Measurements from ENCODE around the gene SMARCAD1. TPM values are rescaled to one million over a fixed set of nuclear protein-coding genes. Genes with fewer than 3 reads are reported as not detected.
A peak's percentile ranks its signal among the peaks of the same experiment; 100 is the strongest.
"Not testable (repeated sequence)": the region's sequence is repeated elsewhere in the genome, so short reads cannot be mapped to it uniquely, and the experiment has no call there.

The SMARCAD1 gene
- total RNA-seq, 2 donors from 2014 or later, result 33.6 to 44.5 TPM

DNA sequence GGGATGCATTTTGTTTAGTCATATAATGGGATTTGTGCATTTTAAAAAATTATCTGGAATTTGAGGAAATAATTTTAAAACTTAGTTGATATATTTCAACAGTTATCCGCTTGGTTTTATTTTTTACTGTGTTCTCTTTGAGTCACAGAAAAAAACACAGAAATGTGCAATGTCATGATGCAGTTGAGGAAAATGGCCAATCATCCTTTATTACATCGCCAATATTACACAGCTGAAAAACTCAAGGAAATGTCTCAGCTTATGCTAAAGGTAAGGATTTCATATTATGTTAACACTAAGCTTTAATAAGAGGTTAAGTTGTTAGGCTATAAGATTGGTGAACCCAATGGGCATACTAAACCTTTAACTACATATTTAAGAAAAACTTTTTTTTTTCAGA is 71.1 kb downstream of the SMARCAD1 start:
- Mint-ChIP-seq H3K4me3 (no peak overlapping the region), H3K27ac (no peak overlapping the region), H3K27me3 (ENCODE audit: low read depth) (no peaks in the 10 kb centered on the region), H3K9me3 (no peaks in the 10 kb centered on the region), H3K4me1 (ENCODE audit: low read depth) (no peaks in the 10 kb centered on the region), H3K36me3 (ENCODE audit: insufficient read depth in 2 of 2) (peaks cover 2 to 36% of the 10 kb centered on the region in 2 donors)
- no peak for ATAC-seq (replicated peaks in 1 of 2)
- DNase-seq, result no peak

DNA sequence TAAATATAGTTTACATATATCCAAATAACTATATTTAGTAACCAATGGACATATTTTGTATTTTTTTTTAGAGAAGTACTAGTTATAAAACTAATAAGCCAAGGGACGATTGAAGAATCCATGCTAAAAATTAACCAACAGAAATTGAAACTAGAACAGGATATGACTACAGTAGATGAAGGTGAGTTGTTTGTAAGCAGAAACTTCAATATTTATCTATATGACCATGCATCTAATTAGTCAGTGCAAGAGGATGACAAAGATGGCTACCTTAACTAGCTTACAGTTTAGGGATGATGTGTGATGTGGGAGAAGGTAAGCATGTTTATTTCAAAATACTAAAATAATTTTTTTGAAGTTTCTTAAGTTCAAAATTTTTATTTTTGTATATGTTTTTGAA is 77.2 kb downstream of the SMARCAD1 start:
- ATAC-seq (replicated peaks in 1 of 2), result no peak
- H3K27ac Mint-ChIP-seq, result no peak overlapping the region
- H3K36me3 Mint-ChIP-seq (ENCODE audit: insufficient read depth in 2 of 2), result peaks cover 7 to 27% of the 10 kb centered on the region in 2 donors
- H3K27me3 Mint-ChIP-seq (ENCODE audit: low read depth), result no peaks in the 10 kb centered on the region
- H3K4me1 Mint-ChIP-seq (ENCODE audit: low read depth), result peaks cover 11% of the 10 kb centered on the region
- H3K4me3 Mint-ChIP-seq, result no peak overlapping the region
- no peak for DNase-seq
- no peaks in the 10 kb centered on the region for H3K9me3 Mint-ChIP-seq

DNA sequence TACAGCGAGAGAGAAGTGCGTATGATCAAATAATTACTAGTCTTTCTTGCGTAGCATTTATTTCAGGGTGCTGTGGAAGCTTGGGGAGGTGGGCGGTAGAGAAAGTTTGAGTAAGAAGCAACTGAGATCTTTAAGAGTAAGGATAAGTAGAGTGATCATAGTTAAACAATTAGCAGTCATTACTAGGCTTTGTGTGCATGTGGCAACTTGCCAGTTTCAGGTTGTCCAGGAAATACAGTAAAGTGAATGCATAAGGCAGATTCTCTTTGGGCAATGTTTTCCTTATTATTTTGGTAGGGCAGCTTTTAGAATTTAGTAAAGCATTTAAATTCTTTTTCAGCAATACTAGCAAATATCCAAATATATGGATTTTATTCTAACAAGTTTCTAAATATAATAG is 78.0 kb downstream of the SMARCAD1 start:
- Mint-ChIP-seq H3K27ac (peak overlapping the region; percentile 9), H3K9me3 (no peaks in the 10 kb centered on the region), H3K4me1 (ENCODE audit: low read depth) (peaks cover 11% of the 10 kb centered on the region), H3K27me3 (ENCODE audit: low read depth) (no peaks in the 10 kb centered on the region), H3K36me3 (ENCODE audit: insufficient read depth in 2 of 2) (peaks cover 7 to 26% of the 10 kb centered on the region in 2 donors), H3K4me3 (no peak overlapping the region)
- DNase-seq, result no peak
- no peak for ATAC-seq (replicated peaks in 1 of 2)

DNA sequence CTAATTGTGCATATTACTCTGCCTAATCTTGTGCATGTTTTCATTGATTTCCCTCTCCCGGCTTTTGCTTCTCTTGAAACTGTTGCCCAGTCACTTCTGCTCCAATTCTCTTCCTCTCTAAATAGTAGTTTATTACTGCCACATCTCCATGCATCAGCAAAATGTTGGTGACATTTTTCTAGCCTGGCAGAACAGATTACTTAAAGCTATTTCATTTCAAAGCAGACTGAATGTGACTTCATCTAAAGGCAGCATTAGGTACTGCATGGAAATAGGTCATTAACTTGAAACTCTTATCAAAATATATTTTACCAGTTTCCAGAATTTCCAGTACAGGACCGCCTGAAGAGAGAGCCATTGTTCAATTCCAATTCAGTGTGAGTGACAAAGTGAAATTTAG is 82.6 kb downstream of the SMARCAD1 start:
- DNase-seq (no peak), ATAC-seq (replicated peaks in 1 of 2) (no peak)
- no peaks in the 10 kb centered on the region for H3K27me3 Mint-ChIP-seq (ENCODE audit: low read depth)
- H3K4me3 Mint-ChIP-seq, result no peak overlapping the region
- H3K9me3 Mint-ChIP-seq, result no peaks in the 10 kb centered on the region
- H3K27ac Mint-ChIP-seq, result no peak overlapping the region
- H3K36me3 Mint-ChIP-seq (ENCODE audit: insufficient read depth in 2 of 2), result peaks cover 5 to 13% of the 10 kb centered on the region in 2 donors
- H3K4me1 Mint-ChIP-seq (ENCODE audit: low read depth), result peaks cover 5% of the 10 kb centered on the region

DNA sequence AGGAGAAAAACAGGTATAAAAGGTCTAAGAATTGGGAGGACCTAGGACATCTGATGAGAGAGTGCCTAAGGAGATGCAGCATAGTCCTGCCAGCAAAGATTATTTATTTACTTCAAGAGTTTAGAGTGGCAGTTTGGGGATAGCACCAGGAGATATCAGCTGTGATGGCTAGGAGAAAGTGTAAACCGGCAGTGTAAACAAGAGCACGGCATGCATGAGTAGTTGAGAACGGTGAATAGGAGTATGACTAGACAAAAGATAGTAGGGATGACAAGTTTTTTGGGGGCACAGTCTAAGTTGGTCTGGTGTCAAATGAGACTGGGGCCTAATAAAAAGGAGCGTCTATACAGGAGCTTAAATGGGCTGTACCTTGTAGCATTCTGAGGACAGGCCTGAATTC is 86.3 kb downstream of the SMARCAD1 start:
- H3K9me3 Mint-ChIP-seq; H3K27ac Mint-ChIP-seq; ATAC-seq (replicated peaks in 1 of 2); H3K4me1 Mint-ChIP-seq (ENCODE audit: low read depth); H3K36me3 Mint-ChIP-seq (ENCODE audit: insufficient read depth in 2 of 2); H3K4me3 Mint-ChIP-seq; H3K27me3 Mint-ChIP-seq (ENCODE audit: low read depth); DNase-seq: not testable (repeated sequence)

DNA sequence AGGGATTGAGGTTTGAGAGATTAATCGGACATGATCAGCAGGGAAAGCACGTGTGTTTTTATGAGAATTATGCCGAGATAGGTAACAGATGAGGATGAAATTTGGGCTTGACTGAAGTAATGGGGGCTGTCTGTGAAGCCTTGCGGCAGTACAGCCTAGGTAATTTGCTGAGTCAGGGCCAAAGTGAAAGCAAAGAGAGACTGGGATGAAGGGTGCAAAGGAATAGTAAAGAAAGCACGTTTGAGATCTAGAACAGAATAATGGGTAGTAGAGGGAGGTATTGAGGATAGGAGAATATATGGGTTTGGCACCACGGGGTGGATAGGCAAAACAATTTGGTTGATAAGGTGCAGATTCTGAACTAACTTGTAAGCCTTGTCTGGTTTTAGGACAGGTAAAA is 87.8 kb downstream of the SMARCAD1 start:
- H3K36me3 Mint-ChIP-seq (ENCODE audit: insufficient read depth in 2 of 2); DNase-seq; H3K27me3 Mint-ChIP-seq (ENCODE audit: low read depth); H3K4me3 Mint-ChIP-seq; ATAC-seq (replicated peaks in 1 of 2); H3K27ac Mint-ChIP-seq; H3K4me1 Mint-ChIP-seq (ENCODE audit: low read depth); H3K9me3 Mint-ChIP-seq: not testable (repeated sequence)

DNA sequence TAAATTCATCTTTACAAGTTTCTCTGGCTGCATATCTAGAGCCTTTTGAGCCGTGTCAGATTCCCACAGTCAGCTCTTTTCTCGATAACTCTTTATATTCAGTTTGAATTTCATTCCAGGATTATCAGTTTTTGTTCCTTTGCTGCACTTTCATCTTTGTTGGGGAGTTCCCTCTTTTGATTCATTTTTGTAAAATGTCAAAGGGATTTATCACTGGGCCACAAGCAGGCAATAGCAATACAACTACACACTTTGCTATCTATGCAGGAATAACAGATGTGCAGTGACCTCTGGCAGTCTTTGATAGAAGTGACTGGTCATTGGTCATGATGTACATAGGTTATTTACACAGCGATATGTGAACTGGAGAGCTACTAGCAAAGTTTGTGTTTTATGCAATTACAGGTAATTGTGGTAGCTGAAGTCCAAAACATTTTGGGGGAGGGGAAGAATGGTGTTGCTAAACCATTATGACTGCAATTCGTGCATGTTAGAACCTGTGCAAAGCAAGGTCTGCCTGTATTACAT is 91.1 kb downstream of the SMARCAD1 start:
- Mint-ChIP-seq H3K4me3 (no peak overlapping the region), H3K9me3 (no peaks in the 10 kb centered on the region), H3K4me1 (ENCODE audit: low read depth) (no peaks in the 10 kb centered on the region), H3K27ac (no peak overlapping the region), H3K27me3 (ENCODE audit: low read depth) (no peaks in the 10 kb centered on the region), H3K36me3 (ENCODE audit: insufficient read depth in 2 of 2) (no peaks in the 10 kb centered on the region)
- no peak for DNase-seq
- ATAC-seq (replicated peaks in 1 of 2), result no peak

DNA sequence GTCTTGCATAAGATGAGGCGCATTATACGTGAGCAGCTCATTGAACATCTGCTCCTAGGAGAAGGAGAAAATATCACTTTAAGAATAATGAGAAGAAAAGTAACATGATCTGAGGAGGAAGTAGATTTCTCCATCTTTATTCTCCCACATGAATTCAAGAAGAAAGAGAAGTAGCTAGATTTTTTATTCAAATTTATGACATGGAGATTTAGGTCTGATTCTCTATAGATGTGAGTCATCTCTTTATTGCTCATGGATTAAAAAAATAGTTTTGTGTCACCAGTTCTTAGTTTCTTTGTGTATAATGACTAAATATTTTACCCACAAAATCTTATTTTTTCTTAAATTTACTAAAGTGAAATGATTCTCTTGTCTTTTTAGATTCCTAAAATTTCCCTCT is 94.5 kb downstream of the SMARCAD1 start:
- no peak for ATAC-seq (replicated peaks in 1 of 2)

DNA sequence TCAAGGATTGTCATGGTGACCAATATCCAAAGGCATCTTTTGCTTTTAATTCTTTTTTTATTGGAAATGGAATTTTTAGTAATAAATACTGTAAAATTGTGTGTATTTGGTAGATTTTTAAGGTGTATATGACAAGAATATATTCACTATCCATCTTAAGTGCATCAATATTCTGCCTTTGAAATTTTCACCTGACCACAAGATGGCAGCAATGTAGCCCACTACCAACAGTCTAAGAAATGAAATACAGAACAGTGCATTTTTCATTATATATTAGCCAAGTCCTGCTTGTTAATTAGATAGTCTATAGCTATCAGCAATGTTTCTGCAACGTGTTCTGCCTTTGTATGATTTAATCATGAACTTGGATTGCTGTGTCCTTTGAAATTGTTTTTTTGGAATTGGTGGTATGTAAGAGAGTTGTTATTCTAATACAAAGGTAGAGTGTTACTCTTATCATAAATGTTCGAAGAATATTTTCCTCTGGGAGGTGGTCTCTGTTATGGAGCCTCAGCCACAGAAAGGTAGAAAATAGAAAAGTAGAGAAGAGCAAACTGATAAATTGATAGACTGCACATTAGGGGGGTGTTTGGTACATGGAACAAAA is 96.8 kb downstream of the SMARCAD1 start:
- no peak overlapping the region for H3K4me3 Mint-ChIP-seq
- H3K9me3 Mint-ChIP-seq, result no peaks in the 10 kb centered on the region
- DNase-seq, result peak in 1 of 2 donors; percentile 1
- H3K36me3 Mint-ChIP-seq (ENCODE audit: insufficient read depth in 2 of 2), result no peaks in the 10 kb centered on the region
- H3K27ac Mint-ChIP-seq, result no peak overlapping the region
- no peak for ATAC-seq (replicated peaks in 1 of 2)
- H3K27me3 Mint-ChIP-seq (ENCODE audit: low read depth), result no peaks in the 10 kb centered on the region
- H3K4me1 Mint-ChIP-seq (ENCODE audit: low read depth), result peaks cover 5% of the 10 kb centered on the region

More for the DNA sequence above, 94.5 kb downstream of the SMARCAD1 start:
- H3K4me1 Mint-ChIP-seq (ENCODE audit: low read depth), result peaks cover 5% of the 10 kb centered on the region
- no peaks in the 10 kb centered on the region for H3K9me3 Mint-ChIP-seq
- no peak overlapping the region for H3K4me3 Mint-ChIP-seq
- no peaks in the 10 kb centered on the region for H3K27me3 Mint-ChIP-seq (ENCODE audit: low read depth)
- H3K27ac Mint-ChIP-seq, result no peak overlapping the region
- H3K36me3 Mint-ChIP-seq (ENCODE audit: insufficient read depth in 2 of 2), result no peaks in the 10 kb centered on the region
- no peak for DNase-seq

DNA sequence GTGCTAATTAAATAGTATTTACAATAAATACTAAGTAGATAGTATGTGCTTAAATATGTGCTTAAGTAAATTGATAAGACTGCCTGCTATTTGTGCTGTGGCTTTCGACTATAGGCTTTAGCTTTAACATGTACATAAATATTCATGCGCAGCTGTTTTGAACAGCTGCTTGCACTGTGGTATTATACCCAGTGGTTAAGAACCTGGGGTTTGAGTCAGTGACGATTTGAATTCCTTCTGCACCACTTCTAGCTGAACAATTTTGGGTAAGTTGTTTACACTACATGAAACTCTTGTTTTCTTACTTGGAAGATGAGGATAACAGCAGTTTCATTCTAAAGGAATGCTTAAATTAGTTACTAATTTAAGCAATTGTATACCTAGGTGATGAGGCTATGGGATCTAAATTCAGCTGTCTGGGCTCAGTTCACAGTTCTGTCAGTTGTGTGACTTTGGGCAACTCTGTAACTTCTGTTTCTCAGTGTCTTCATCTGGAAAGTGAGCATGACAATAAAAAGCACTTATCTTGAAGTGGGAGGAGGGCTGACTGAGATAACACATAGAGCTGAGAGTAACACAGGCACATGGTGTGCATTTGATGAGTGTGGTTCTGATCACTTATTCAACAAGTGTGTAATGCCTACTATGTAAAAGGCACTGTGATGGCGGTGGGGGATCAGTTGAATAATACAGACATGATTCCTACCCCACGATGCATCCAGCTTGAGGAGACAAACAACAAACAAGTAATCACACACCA is 98.0 kb downstream of the SMARCAD1 start:
- H3K27me3 Mint-ChIP-seq (ENCODE audit: low read depth), result no peaks in the 10 kb centered on the region
- DNase-seq, result no peak
- H3K4me1 Mint-ChIP-seq (ENCODE audit: low read depth), result peaks cover 5% of the 10 kb centered on the region
- H3K9me3 Mint-ChIP-seq, result no peaks in the 10 kb centered on the region
- peak in 1 of 2 donors; percentile 25 for ATAC-seq (replicated peaks in 1 of 2)
- H3K36me3 Mint-ChIP-seq (ENCODE audit: insufficient read depth in 2 of 2), result peaks cover 0 to 4% of the 10 kb centered on the region in 2 donors
- no peak overlapping the region for H3K4me3 Mint-ChIP-seq
- H3K27ac Mint-ChIP-seq, result no peak overlapping the region

DNA sequence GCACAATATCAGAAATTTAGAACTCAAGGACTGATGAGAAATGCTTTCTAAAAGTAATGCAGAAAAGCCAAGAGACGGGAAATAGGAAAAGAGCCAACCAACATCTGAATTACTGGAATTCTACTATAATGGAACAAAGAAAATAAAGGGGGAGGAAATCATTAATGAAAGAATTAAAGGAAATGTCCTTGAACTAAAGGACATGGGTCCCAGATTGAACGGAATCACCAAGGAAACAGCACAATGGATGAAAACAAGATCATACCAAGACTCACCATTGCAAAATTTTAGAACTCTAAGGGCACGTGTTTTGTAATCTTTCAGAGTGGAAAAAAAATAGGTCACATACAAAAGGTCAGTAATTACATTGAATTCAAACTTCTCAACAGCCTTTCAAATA is 99.0 kb downstream of the SMARCAD1 start:
- H3K4me1 Mint-ChIP-seq (ENCODE audit: low read depth), result peaks cover 5% of the 10 kb centered on the region

DNA sequence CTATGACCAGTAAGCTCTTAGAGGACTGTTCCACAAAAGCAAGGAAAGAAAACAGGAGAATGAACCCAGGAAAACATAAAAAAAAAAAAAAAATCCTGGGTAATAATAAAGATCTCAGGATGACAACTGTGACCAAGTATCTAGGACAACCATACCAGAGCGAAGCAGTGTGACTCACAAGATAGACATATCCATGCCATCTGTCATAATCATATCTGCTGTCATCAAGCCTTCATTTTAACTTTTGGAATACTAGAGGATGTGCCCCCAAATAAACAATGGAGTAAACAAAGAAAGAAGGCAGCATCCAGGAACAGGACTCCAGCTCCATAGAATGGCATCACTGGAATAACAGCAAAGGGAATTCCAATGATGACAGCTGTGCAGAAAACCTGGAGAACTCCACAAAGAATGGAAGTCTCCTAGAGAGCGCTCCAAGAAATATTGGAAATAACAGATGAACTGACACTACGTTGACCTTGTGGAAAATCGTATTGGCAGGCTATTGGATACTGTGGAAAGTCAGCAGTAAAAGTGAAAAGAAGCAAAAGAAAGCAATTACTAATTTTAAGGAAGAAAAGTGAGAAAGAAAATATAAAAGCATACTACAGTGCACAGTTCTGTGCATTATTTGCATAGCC is 99.7 kb downstream of the SMARCAD1 start:
- no peaks in the 10 kb centered on the region for H3K27me3 Mint-ChIP-seq (ENCODE audit: low read depth)
- ATAC-seq (replicated peaks in 1 of 2) (no peak), DNase-seq (no peak)
- H3K36me3 Mint-ChIP-seq (ENCODE audit: insufficient read depth in 2 of 2), result peaks cover 0 to 6% of the 10 kb centered on the region in 2 donors
- H3K4me1 Mint-ChIP-seq (ENCODE audit: low read depth), result peaks cover 5% of the 10 kb centered on the region
- no peak overlapping the region for H3K27ac Mint-ChIP-seq
- H3K9me3 Mint-ChIP-seq, result peaks cover 0 to 1% of the 10 kb centered on the region in 2 donors
- no peak overlapping the region for H3K4me3 Mint-ChIP-seq

More for the DNA sequence above, 99.0 kb downstream of the SMARCAD1 start:
- no peak overlapping the region for H3K27ac Mint-ChIP-seq
- peaks cover 0 to 6% of the 10 kb centered on the region in 2 donors for H3K36me3 Mint-ChIP-seq (ENCODE audit: insufficient read depth in 2 of 2)
- DNase-seq, result no peak
- H3K27me3 Mint-ChIP-seq (ENCODE audit: low read depth), result no peaks in the 10 kb centered on the region
- no peak overlapping the region for H3K4me3 Mint-ChIP-seq
- ATAC-seq (replicated peaks in 1 of 2), result no peak
- no peaks in the 10 kb centered on the region for H3K9me3 Mint-ChIP-seq

DNA sequence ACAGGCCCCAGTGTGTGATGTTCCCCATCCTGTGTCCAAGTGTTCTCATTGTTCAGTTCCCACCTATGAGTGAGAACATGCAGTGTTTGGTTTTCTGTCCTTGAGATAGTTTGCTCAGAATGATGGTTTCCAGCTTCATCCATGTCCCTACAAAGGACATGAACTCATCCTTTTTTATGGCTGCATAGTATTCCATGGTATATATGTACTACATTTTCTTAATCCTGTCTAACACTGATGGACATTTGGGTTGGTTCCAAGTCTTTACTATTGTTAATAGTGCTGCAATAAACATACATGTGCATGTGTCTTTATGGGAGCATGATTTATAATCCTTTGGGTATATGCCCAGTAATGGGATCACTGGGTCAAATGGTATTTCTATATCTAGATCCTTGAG is 112.3 kb downstream of the SMARCAD1 start:
- Mint-ChIP-seq H3K9me3 (peaks cover 7 to 12% of the 10 kb centered on the region in 2 donors), H3K36me3 (ENCODE audit: insufficient read depth in 2 of 2) (peaks cover 11 to 16% of the 10 kb centered on the region in 2 donors)
- not testable (repeated sequence) for DNase-seq; ATAC-seq (replicated peaks in 1 of 2); H3K27me3 Mint-ChIP-seq (ENCODE audit: low read depth); H3K4me1 Mint-ChIP-seq (ENCODE audit: low read depth); H3K27ac Mint-ChIP-seq; H3K4me3 Mint-ChIP-seq
